ENCODE results near the gene HJURP.

- TF ChIP-seq, protein P1, sequence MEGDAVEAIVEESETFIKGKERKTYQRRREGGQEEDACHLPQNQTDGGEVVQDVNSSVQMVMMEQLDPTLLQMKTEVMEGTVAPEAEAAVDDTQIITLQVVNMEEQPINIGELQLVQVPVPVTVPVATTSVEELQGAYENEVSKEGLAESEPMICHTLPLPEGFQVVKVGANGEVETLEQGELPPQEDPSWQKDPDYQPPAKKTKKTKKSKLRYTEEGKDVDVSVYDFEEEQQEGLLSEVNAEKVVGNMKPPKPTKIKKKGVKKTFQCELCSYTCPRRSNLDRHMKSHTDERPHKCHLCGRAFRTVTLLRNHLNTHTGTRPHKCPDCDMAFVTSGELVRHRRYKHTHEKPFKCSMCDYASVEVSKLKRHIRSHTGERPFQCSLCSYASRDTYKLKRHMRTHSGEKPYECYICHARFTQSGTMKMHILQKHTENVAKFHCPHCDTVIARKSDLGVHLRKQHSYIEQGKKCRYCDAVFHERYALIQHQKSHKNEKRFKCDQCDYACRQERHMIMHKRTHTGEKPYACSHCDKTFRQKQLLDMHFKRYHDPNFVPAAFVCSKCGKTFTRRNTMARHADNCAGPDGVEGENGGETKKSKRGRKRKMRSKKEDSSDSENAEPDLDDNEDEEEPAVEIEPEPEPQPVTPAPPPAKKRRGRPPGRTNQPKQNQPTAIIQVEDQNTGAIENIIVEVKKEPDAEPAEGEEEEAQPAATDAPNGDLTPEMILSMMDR (IDR thresholded peaks at IDR 0.05) = no peak
- no peak for TF ChIP-seq EZH2 (IDR thresholded peaks at IDR 0.05)
Measured at GRCh38 chr2:233836359-233836758, 18.0 kb downstream of the HJURP start.

Data from neural progenitor cell (in vitro differentiated cells).